NOMO-1 treated with dmso at 0.1 percent for 144 hours (cell line): ENCODE measurements around the gene ZWILCH.
"Not testable (repeated sequence)": the region's sequence is repeated elsewhere in the genome, so short reads cannot be mapped to it uniquely, and the experiment has no call there.

Source experiments
- DNase-seq: peaks from one replicate; lab custom pipeline; 2025; ENCODE audit not compliant: unreplicated experiment; lab: John Stamatoyannopoulos, UW

ZWILCH gene

DNA sequence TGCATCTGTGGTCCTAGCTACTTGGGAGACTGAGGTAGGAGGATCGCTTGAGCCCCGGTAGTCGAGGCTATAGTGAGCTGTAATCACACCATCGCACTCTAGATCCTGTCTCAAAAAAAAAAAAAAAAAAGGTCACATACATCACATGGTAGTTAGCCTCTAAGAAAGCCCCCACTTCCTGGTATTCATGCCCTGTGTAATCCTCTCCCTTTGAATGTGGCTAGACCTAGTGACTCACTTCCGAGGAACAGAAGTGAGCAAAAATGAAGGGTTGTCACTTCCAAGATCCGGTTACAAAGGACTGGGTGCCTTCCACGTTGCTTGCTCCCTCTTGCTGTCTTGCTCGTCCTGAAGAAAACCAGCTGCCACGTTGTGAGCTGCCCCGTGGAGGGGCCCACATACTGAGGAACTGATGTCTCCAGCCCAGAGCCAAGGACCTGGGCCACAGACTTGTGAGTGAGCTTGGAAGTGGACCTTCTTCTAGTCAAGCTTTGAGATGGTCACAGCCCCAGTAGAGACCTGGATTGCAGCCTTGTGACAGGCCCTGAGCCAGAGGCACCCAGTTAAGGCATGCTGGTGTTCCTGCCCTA lies 73.3 kb downstream of the ZWILCH start:
- DNase-seq = no peak

GRCh38 chr15:66580643-66581042 lies 75.5 kb downstream of the ZWILCH start:
- no peak for DNase-seq

- DNase-seq = peak; percentile 26
Measured at GRCh38 chr15:66581972-66582537, 76.9 kb downstream of the ZWILCH start.

GRCh38 chr15:66586155-66586976 lies 81.2 kb downstream of the ZWILCH start:
- DNase-seq = no peak

- DNase-seq = no peak
Measured at GRCh38 chr15:66587020-66587419, 81.9 kb downstream of the ZWILCH start.

DNA sequence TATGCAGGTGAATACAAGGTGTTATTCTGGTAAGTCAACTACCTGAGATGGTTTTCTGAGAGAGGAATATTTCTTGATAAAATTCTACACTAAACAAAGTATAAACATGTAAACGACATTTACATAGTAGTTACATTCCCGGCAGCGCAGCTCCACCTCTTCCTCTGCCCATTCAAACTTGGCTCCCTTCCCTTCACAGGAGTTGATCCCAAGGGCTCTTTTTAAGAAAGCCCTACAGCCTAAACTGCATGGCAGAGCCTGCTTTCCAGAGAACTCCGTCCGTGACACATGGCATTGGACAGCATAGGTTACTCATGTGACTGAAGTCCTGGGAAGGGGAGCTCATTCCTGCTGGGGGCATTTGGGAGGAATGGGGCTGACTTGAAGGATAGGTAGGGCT lies 82.6 kb downstream of the ZWILCH start:
- DNase-seq = no peak

- DNase-seq = no peak
Measured at GRCh38 chr15:66588537-66588936, 83.4 kb downstream of the ZWILCH start.

GRCh38 chr15:66588971-66589370 lies 83.8 kb downstream of the ZWILCH start:
- DNase-seq = no peak

GRCh38 chr15:66589429-66589828 lies 84.3 kb downstream of the ZWILCH start:
- DNase-seq = not testable (repeated sequence)

- no peak for DNase-seq
Measured at GRCh38 chr15:66590435-66590834, 85.3 kb downstream of the ZWILCH start.

- no peak for DNase-seq
Measured at GRCh38 chr15:66591322-66591862, 86.3 kb downstream of the ZWILCH start.

DNA sequence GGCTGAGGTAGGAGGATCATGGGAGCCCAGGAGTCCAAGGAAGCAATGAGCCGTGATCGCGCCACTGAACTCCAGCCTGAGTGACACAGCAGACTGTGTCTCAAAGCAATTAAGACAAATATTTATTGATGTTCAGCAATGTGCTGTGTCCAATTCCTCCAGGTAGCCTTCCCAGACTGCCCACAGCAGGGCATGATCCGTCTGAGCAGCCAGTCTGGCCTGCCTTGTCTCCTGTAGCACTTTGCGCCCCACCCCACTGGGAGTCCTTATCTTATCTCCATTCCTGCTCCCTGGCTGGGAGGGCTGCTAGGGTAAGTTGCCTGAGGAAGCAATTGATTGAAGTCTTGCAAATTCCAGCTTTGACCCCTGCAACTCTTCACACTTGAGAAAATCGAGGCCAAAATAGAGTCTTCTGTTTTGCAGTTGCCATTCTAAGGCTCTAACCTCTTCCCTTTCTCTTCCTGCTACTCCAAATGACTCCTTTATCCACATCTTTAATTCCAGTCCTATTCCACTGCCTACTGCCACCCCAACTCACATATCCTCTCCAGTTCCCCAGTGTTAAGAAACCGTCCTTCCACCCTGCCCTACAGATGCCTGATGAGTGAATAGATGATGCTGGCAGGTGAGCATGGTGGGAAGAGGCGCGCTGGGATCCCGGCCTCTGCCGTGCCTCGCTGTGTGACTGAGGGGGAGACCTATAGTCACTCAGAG lies 87.5 kb downstream of the ZWILCH start:
- DNase-seq = no peak

- DNase-seq = no peak
Measured at GRCh38 chr15:66593219-66593780, 88.2 kb downstream of the ZWILCH start.

DNA sequence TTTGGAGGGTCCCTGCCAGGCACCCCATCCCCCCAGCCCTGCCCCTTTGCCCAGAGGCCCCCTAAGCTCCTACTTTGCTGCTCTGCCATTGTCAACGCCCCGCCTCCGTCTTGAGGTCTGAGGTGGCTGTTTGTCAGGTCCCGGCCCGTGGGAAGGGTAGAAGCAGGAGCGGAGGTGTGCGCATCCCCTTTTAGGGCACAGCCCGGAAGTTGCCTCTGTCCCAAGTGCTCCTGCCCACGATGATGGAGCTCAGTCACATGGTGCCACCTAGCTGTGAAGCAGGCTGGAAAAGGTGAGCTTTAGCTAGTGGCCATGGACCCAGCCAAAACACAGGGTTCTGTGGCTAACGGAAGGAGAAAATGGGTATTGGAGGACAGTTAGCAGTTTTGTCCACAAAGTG lies 89.2 kb downstream of the ZWILCH start:
- no peak for DNase-seq

DNA sequence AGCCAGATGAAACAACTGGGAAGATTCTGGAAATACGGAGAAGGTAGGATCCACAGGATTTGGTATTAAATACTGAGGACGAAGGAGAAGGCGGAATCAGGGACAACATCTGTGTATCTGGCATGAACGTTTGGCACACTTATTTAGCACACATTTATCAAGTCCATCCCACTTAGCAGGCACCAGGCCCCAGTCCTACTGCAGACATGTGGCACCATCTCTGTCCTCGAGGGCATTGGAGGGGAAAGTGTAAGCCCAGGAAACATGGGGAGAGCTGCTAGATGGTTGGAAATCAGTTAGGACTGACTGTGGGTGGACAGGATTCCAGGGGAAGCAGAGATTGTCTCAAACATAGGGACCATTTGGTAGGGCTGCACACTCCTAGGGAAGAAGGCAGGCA lies 89.7 kb downstream of the ZWILCH start:
- DNase-seq = no peak

- no peak for DNase-seq
Measured at GRCh38 chr15:66595332-66595731, 90.2 kb downstream of the ZWILCH start.

- no peak for DNase-seq
Measured at GRCh38 chr15:66595931-66596545, 90.9 kb downstream of the ZWILCH start.

- DNase-seq = no peak
Measured at GRCh38 chr15:66598095-66598815, 93.1 kb downstream of the ZWILCH start.
